GM06990 (cell line): ENCODE data around the gene CNTN1.

Experiments
- DNase-seq: peaks from one replicate; pipeline ENCODE4 v3.0.0-alpha.2; 2011; ENCODE audit not compliant: insufficient read length; ENCODE audit errors: extremely low read depth
- H3K27me3 ChIP-seq: replicated peaks from 2 replicates; pipeline ENCODE4 v1.6.0; 2011; ENCODE audit warnings: low read length; ENCODE audit not compliant: control insufficient read depth, insufficient read depth
- H3K36me3 ChIP-seq: 2 replicates; pipeline ENCODE4 v1.5.1; 2011; ENCODE audit warnings: low read length; ENCODE audit not compliant: control insufficient read depth, insufficient read depth
- H3K4me3 ChIP-seq: replicated peaks from 2 replicates; pipeline ENCODE4 v1.5.1; 2011; ENCODE audit warnings: low read depth, mild to moderate bottlenecking, control low read depth, low read length
- TF ChIP-seq, protein P1 (sequence below): IDR thresholded peaks from 2 replicates; pipeline ENCODE4 v1.5.1; 2011; ENCODE audit warnings: low read length, control low read depth, mild to moderate bottlenecking, inconsistent platforms; ENCODE audit not compliant: insufficient read depth, poor library complexity, severe bottlenecking

The CNTN1 gene

GRCh38 chr12:40723001-40723400, 30.8 kb downstream of the CNTN1 start:
- DNase-seq, result no peak
- Histone ChIP-seq H3K4me3 (no peak overlapping the region), H3K36me3 (no peaks in the 10 kb centered on the region), H3K27me3 (no peaks in the 10 kb centered on the region)
- TF ChIP-seq, protein P1, sequence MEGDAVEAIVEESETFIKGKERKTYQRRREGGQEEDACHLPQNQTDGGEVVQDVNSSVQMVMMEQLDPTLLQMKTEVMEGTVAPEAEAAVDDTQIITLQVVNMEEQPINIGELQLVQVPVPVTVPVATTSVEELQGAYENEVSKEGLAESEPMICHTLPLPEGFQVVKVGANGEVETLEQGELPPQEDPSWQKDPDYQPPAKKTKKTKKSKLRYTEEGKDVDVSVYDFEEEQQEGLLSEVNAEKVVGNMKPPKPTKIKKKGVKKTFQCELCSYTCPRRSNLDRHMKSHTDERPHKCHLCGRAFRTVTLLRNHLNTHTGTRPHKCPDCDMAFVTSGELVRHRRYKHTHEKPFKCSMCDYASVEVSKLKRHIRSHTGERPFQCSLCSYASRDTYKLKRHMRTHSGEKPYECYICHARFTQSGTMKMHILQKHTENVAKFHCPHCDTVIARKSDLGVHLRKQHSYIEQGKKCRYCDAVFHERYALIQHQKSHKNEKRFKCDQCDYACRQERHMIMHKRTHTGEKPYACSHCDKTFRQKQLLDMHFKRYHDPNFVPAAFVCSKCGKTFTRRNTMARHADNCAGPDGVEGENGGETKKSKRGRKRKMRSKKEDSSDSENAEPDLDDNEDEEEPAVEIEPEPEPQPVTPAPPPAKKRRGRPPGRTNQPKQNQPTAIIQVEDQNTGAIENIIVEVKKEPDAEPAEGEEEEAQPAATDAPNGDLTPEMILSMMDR, result no peak

GRCh38 chr12:40726366-40726765, 34.1 kb downstream of the CNTN1 start:
- no peaks in the 10 kb centered on the region for H3K36me3 ChIP-seq

GRCh38 chr12:40727774-40728483, 35.7 kb downstream of the CNTN1 start:
- H3K4me3 ChIP-seq, result no peak overlapping the region
- H3K36me3 ChIP-seq, result no peaks in the 10 kb centered on the region
- no peaks in the 10 kb centered on the region for H3K27me3 ChIP-seq
- DNase-seq, result no peak
- TF ChIP-seq, protein P1, result no peak

More at GRCh38 chr12:40726366-40726765, 34.1 kb downstream of the CNTN1 start:
- Histone ChIP-seq H3K27me3 (no peaks in the 10 kb centered on the region), H3K4me3 (no peak overlapping the region)
- TF ChIP-seq, protein P1, result no peak
- DNase-seq, result no peak

DNA sequence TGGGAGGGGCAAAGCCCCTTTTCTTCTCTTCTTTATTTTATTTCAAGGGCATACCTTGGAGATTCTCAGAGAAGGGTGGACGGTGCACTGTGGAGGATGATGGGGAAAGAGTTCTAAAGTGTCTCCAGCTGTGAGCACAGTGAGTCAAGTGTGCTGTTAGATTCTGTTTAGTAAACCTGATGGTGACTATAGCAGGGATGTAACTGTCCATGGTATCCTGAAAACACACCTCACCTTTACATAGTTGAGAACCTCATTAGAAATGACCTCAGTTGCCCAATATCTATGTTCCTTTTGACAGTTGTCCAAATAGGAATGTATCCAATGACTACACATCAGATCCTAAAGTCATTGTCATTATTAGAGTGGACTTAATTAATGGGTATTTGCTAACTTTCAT, 38.0 kb downstream of the CNTN1 start:
- no peaks in the 10 kb centered on the region for H3K27me3 ChIP-seq
- no peak overlapping the region for H3K4me3 ChIP-seq
- no peaks in the 10 kb centered on the region for H3K36me3 ChIP-seq
- TF ChIP-seq, protein P1, result no peak
- no peak for DNase-seq

GRCh38 chr12:40733871-40734270, 41.6 kb downstream of the CNTN1 start:
- Histone ChIP-seq H3K27me3 (no peaks in the 10 kb centered on the region), H3K4me3 (no peak overlapping the region), H3K36me3 (no peaks in the 10 kb centered on the region)
- TF ChIP-seq, protein P1, result no peak
- DNase-seq, result no peak

DNA sequence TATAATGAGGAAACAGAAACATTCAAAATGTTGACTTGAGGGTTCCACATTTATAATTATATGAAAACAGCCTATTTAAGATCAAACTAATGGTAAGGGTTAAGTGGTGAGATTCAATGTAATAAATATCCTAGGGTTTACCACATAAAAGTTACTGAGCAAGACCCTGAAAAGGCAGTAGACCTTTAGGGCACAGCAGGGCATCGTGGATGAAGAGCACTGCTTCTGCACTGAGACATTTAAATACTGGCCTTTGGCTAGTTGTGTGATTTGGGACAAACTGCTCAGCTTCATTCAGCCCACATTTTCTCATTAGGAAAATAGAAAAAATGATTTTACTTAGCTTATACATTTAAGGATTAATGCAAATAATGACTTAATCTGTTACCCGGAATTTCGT, 42.0 kb downstream of the CNTN1 start:
- Histone ChIP-seq H3K27me3 (no peaks in the 10 kb centered on the region), H3K36me3 (no peaks in the 10 kb centered on the region), H3K4me3 (no peak overlapping the region)
- TF ChIP-seq, protein P1, result no peak
- DNase-seq, result no peak
